Measurements from ENCODE around the gene C10orf95. TPM values are rescaled to one million over a fixed set of nuclear protein-coding genes. Genes with fewer than 3 reads are reported as not detected.

The C10orf95 gene
- total and polyA plus RNA-seq, 2 donors (not counting 3 experiments of a cell fraction or from before 2014, with no cell fraction given): 0.08 TPM; not detected in 1

DNA sequence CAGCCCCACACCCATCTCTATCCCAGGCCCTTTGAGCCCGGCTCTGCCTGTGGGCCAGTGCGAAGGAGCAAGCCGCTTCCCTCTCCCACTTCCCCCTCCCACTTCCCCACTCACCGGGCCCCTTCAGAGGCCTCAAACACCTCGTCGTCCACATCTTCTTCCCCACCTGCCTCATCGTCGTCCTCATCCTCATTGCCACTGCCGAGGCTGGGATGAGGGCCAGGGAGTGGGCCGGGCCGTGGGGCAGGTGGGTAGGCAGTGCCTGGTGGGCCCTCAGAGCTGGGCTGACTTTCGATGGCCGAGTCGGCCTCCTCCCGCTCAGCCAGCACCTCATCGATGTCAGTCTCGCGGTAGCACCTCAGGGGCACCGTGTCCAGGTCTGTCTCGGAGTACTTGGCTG is 36.6 kb downstream of the C10orf95 start:
- Histone ChIP-seq H3K4me2 (ENCODE audit: insufficient read depth, low read length) (no peak overlapping the region), H3K79me2 (ENCODE audit: control insufficient read depth, insufficient read depth, low read length) (no peaks in the 10 kb centered on the region), H3K36me3 (ENCODE audit: control insufficient read depth in 2 of 2, extremely low read depth in 1 of 2, insufficient read depth in 2 of 2, low read length in 2 of 2) (no peaks in the 10 kb centered on the region), H2AFZ (ENCODE audit: low read depth, low read length) (no peak overlapping the region), H3K9me1 (replicated peaks; ENCODE audit: control insufficient read depth, extremely low read depth, insufficient read depth, low read length) (no peaks in the 10 kb centered on the region), H3K4me3 (replicated peaks in 1 of 3; ENCODE audit: insufficient read depth in 1 of 3, low read depth in 1 of 3, low read length in 3 of 3) (no peak overlapping the region), H3K27me3 (ENCODE audit: control insufficient read depth in 2 of 2, insufficient read depth in 2 of 2, low read length in 2 of 2) (peaks cover 25 to 41% of the 10 kb centered on the region in 2 experiments), H3K9ac (replicated peaks; ENCODE audit: extremely low read depth, insufficient read depth, low read length) (no peak overlapping the region), H3K27ac (ENCODE audit: insufficient read depth, low read depth, low read length) (no peak overlapping the region), H3K9me3 (replicated peaks; ENCODE audit: control insufficient read depth, insufficient read depth, low read length) (no peaks in the 10 kb centered on the region), H3K4me1 (ENCODE audit: control insufficient read depth, extremely low read depth, insufficient read depth, low read length) (peaks cover 2% of the 10 kb centered on the region), H4K20me1 (replicated peaks; ENCODE audit: control insufficient read depth, extremely low read depth, insufficient read depth, low read length) (no peaks in the 10 kb centered on the region)
- intact Hi-C loops (cut with micrococcal nuclease) (no loop called here), dilution Hi-C loops (cut with MboI; ENCODE audit: extremely low pct_ligation_motif_present, low sequenced_read_pairs) (no loop called here)
- TF ChIP-seq POLR2A (IDR thresholded peaks at IDR 0.05; ENCODE audit: low read depth, low read length) (no peak), GATA2 (IDR thresholded peaks at IDR 0.05; ENCODE audit: insufficient read depth, insufficient read length, low read depth, low read length) (no peak), EZH2 (IDR thresholded peaks at IDR 0.05; ENCODE audit: borderline replicate concordance, low read depth, low read length, severe bottlenecking) (no peak), JUN (IDR thresholded peaks at IDR 0.05; ENCODE audit: borderline replicate concordance, insufficient read depth, insufficient read length, low read depth) (no peak), POLR2AphosphoS5 (IDR thresholded peaks at IDR 0.05; ENCODE audit: insufficient read depth, low read depth, low read length) (no peak), MYC (IDR thresholded peaks at IDR 0.05; ENCODE audit: low read depth, low read length) (no peak)
- TF ChIP-seq, protein P1, sequence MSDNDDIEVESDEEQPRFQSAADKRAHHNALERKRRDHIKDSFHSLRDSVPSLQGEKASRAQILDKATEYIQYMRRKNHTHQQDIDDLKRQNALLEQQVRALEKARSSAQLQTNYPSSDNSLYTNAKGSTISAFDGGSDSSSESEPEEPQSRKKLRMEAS (IDR thresholded peaks at IDR 0.05; ENCODE audit: insufficient read depth, insufficient read length): no peak
- TF ChIP-seq, protein P2, sequence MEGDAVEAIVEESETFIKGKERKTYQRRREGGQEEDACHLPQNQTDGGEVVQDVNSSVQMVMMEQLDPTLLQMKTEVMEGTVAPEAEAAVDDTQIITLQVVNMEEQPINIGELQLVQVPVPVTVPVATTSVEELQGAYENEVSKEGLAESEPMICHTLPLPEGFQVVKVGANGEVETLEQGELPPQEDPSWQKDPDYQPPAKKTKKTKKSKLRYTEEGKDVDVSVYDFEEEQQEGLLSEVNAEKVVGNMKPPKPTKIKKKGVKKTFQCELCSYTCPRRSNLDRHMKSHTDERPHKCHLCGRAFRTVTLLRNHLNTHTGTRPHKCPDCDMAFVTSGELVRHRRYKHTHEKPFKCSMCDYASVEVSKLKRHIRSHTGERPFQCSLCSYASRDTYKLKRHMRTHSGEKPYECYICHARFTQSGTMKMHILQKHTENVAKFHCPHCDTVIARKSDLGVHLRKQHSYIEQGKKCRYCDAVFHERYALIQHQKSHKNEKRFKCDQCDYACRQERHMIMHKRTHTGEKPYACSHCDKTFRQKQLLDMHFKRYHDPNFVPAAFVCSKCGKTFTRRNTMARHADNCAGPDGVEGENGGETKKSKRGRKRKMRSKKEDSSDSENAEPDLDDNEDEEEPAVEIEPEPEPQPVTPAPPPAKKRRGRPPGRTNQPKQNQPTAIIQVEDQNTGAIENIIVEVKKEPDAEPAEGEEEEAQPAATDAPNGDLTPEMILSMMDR (IDR thresholded peaks at IDR 0.05; ENCODE audit: extremely low read depth in 1 of 2, insufficient read depth in 1 of 2, low read depth in 1 of 2, low read length in 2 of 2): no peak
- ChIA-PET POLR2A (no interaction called here), CTCF (interaction anchor here (0.7 to 1.4 kb wide), 3 partner anchors 11 to 16 kb away, joined by 3 read pairs; no protein-coding TSS in a partner anchor)
- no TSS peak for BruUV-seq (replicated peaks)
- DNase-seq (ENCODE audit: low read depth, low spot score): no peak
- FAIRE-seq: no peak
